ENCODE measurements around the gene RPL12. TPM values are rescaled to one million over a fixed set of nuclear protein-coding genes. Genes with fewer than 3 reads are reported as not detected.
A peak's percentile ranks its signal among the peaks of the same experiment; 100 is the strongest.

The RPL12 gene
- total RNA-seq, 1 donor: 1,103 TPM

GRCh38 chr9:127489471-127490115 is 38.4 kb upstream of the RPL12 start:
- H2AFZ ChIP-seq (ENCODE audit: low read length): no peak overlapping the region
- H3K4me1 ChIP-seq (ENCODE audit: insufficient read depth, low read length): peaks cover under 1% of the 10 kb centered on the region
- no peaks in the 10 kb centered on the region for H3K79me2 ChIP-seq (ENCODE audit: insufficient read depth, low read length)
- H3K36me3 ChIP-seq (ENCODE audit: insufficient read depth, low read length): peaks cover 35% of the 10 kb centered on the region
- H4K20me1 ChIP-seq (ENCODE audit: insufficient read depth, low read length): no peaks in the 10 kb centered on the region
- H3K4me2 ChIP-seq (ENCODE audit: insufficient read depth, low read length): no peak overlapping the region
- no peak overlapping the region for H3K4me3 ChIP-seq (ENCODE audit: insufficient read depth, low read length)
- DNase-seq (ENCODE audit: insufficient read length, low spot score, missing footprints): peak; percentile 64
- TF ChIP-seq, protein P1, sequence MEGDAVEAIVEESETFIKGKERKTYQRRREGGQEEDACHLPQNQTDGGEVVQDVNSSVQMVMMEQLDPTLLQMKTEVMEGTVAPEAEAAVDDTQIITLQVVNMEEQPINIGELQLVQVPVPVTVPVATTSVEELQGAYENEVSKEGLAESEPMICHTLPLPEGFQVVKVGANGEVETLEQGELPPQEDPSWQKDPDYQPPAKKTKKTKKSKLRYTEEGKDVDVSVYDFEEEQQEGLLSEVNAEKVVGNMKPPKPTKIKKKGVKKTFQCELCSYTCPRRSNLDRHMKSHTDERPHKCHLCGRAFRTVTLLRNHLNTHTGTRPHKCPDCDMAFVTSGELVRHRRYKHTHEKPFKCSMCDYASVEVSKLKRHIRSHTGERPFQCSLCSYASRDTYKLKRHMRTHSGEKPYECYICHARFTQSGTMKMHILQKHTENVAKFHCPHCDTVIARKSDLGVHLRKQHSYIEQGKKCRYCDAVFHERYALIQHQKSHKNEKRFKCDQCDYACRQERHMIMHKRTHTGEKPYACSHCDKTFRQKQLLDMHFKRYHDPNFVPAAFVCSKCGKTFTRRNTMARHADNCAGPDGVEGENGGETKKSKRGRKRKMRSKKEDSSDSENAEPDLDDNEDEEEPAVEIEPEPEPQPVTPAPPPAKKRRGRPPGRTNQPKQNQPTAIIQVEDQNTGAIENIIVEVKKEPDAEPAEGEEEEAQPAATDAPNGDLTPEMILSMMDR (IDR thresholded peaks at IDR 0.05; ENCODE audit: extremely low read depth, low read depth, low read length): no peak
- no peak overlapping the region for H3K27ac ChIP-seq (ENCODE audit: low read depth, low read length)
- no peaks in the 10 kb centered on the region for H3K27me3 ChIP-seq (ENCODE audit: insufficient read depth, low read length)
- H3K9me3 ChIP-seq (ENCODE audit: low read depth, low read length): no peaks in the 10 kb centered on the region

- Histone ChIP-seq H3K4me1 (ENCODE audit: insufficient read depth, low read length) (no peaks in the 10 kb centered on the region), H3K27ac (ENCODE audit: low read depth, low read length) (no peak overlapping the region), H3K36me3 (ENCODE audit: insufficient read depth, low read length) (peaks cover 32% of the 10 kb centered on the region), H3K9me3 (ENCODE audit: low read depth, low read length) (no peaks in the 10 kb centered on the region), H4K20me1 (ENCODE audit: insufficient read depth, low read length) (no peaks in the 10 kb centered on the region), H3K27me3 (ENCODE audit: insufficient read depth, low read length) (no peaks in the 10 kb centered on the region), H3K4me2 (ENCODE audit: insufficient read depth, low read length) (no peak overlapping the region), H3K4me3 (ENCODE audit: insufficient read depth, low read length) (no peak overlapping the region), H2AFZ (ENCODE audit: low read length) (no peak overlapping the region), H3K79me2 (ENCODE audit: insufficient read depth, low read length) (no peaks in the 10 kb centered on the region)
- DNase-seq (ENCODE audit: insufficient read length, low spot score, missing footprints): peak; percentile 14
- TF ChIP-seq, protein P1 (IDR thresholded peaks at IDR 0.05; ENCODE audit: extremely low read depth, low read depth, low read length): no peak
Measured at GRCh38 chr9:127488946-127489345, 37.7 kb upstream of the RPL12 start.

GRCh38 chr9:127485995-127486394 is 34.8 kb upstream of the RPL12 start:
- Histone ChIP-seq H3K9me3 (ENCODE audit: low read depth, low read length) (no peaks in the 10 kb centered on the region), H4K20me1 (ENCODE audit: insufficient read depth, low read length) (no peaks in the 10 kb centered on the region), H3K4me3 (ENCODE audit: insufficient read depth, low read length) (no peak overlapping the region), H3K4me1 (ENCODE audit: insufficient read depth, low read length) (no peaks in the 10 kb centered on the region), H3K4me2 (ENCODE audit: insufficient read depth, low read length) (no peak overlapping the region), H3K36me3 (ENCODE audit: insufficient read depth, low read length) (peaks cover 25% of the 10 kb centered on the region), H3K79me2 (ENCODE audit: insufficient read depth, low read length) (no peaks in the 10 kb centered on the region), H3K27ac (ENCODE audit: low read depth, low read length) (no peak overlapping the region), H2AFZ (ENCODE audit: low read length) (no peak overlapping the region), H3K27me3 (ENCODE audit: insufficient read depth, low read length) (no peaks in the 10 kb centered on the region)
- DNase-seq (ENCODE audit: insufficient read length, low spot score, missing footprints): peak; percentile 80
- TF ChIP-seq, protein P1 (IDR thresholded peaks at IDR 0.05; ENCODE audit: extremely low read depth, low read depth, low read length): no peak

- H3K4me1 ChIP-seq (ENCODE audit: insufficient read depth, low read length): no peaks in the 10 kb centered on the region
- no peak for DNase-seq (ENCODE audit: insufficient read length, low spot score, missing footprints)
- H4K20me1 ChIP-seq (ENCODE audit: insufficient read depth, low read length): no peaks in the 10 kb centered on the region
- H3K4me2 ChIP-seq (ENCODE audit: insufficient read depth, low read length): no peak overlapping the region
- H3K79me2 ChIP-seq (ENCODE audit: insufficient read depth, low read length): no peaks in the 10 kb centered on the region
- no peak overlapping the region for H3K27ac ChIP-seq (ENCODE audit: low read depth, low read length)
- no peaks in the 10 kb centered on the region for H3K27me3 ChIP-seq (ENCODE audit: insufficient read depth, low read length)
- TF ChIP-seq, protein P1 (IDR thresholded peaks at IDR 0.05; ENCODE audit: extremely low read depth, low read depth, low read length): no peak
- H3K9me3 ChIP-seq (ENCODE audit: low read depth, low read length): no peaks in the 10 kb centered on the region
- H3K36me3 ChIP-seq (ENCODE audit: insufficient read depth, low read length): peaks cover 37% of the 10 kb centered on the region
- H2AFZ ChIP-seq (ENCODE audit: low read length): no peak overlapping the region
- H3K4me3 ChIP-seq (ENCODE audit: insufficient read depth, low read length): no peak overlapping the region
Measured at GRCh38 chr9:127482662-127483061, 31.5 kb upstream of the RPL12 start.

Measured in osteoblast (primary cell).